HepG2 (cell line): Measurements from ENCODE around the gene CYP2A6. TPM values are rescaled to one million over a fixed set of nuclear protein-coding genes. Genes with fewer than 3 reads are reported as not detected.

ENCODE experiments used
- FOXM1 ChIP-seq: sonication (generic); formaldehyde crosslinking; IDR thresholded peaks from 2 replicates; pipeline ENCODE4 v1.5.0; 2020; ENCODE audit warnings: missing genetic modification reagents
- GATAD2A ChIP-seq: IDR thresholded peaks from 2 replicates; pipeline ENCODE4 v1.6.1; 2016
- HMGA1 ChIP-seq: sonication (generic); formaldehyde crosslinking; conservative IDR thresholded peaks from 2 replicates; pipeline ENCODE4 v1.4.0; 2020; ENCODE audit warnings: missing genetic modification reagents
- ISX ChIP-seq: sonication (generic); formaldehyde crosslinking; conservative IDR thresholded peaks from 2 replicates; pipeline ENCODE4 v1.5.0; 2020; ENCODE audit warnings: missing genetic modification reagents
- KDM5A ChIP-seq: fragments of 200-600 bp; sonication (generic); IDR thresholded peaks from 2 replicates; pipeline ENCODE4 v1.7.0; 2018; ENCODE audit warnings: antibody characterized with exemption, mild to moderate bottlenecking, low read length, borderline replicate concordance
- KLF15 ChIP-seq: sonication (generic); formaldehyde crosslinking; IDR thresholded peaks from 2 replicates; pipeline ENCODE4 v1.8.1; 2023; ENCODE audit warnings: borderline replicate concordance, mild to moderate bottlenecking, inconsistent platforms, missing genetic modification reagents, mixed read lengths
- NFIB ChIP-seq: sonication (generic); formaldehyde crosslinking; IDR thresholded peaks from 2 replicates; pipeline ENCODE4 v1.9.0; 2021; ENCODE audit warnings: missing genetic modification reagents, mild to moderate bottlenecking, borderline replicate concordance
- PCBP2 ChIP-seq: fragments of 200-400 bp; formaldehyde crosslinking; optimal IDR thresholded peaks from 2 replicates; pipeline ENCODE3; 2018; ENCODE audit warnings: low read length, low read depth; ENCODE audit not compliant: poor library complexity, severe bottlenecking
- POLR2AphosphoS5 ChIP-seq: IDR thresholded peaks from 2 replicates; pipeline ENCODE4 v1.6.1; 2012; ENCODE audit warnings: low read depth, low read length
- SNRNP70 ChIP-seq: fragments of 200-400 bp; formaldehyde crosslinking; IDR thresholded peaks from 2 replicates; pipeline ENCODE4 v1.6.1; 2017; ENCODE audit warnings: mild to moderate bottlenecking, low read depth, low read length, moderate library complexity
- SP5 ChIP-seq: IDR thresholded peaks from 2 replicates; pipeline ENCODE4 v1.6.1; 2016; ENCODE audit warnings: low read depth, borderline replicate concordance
- SRF ChIP-seq: IDR thresholded peaks from 2 replicates; pipeline ENCODE4 v1.6.1; 2011; ENCODE audit warnings: mild to moderate bottlenecking, low read depth, low read length, moderate library complexity
- TCF7 ChIP-seq: sonication (generic); IDR thresholded peaks from 2 replicates; pipeline ENCODE4 v1.6.1; 2016; ENCODE audit warnings: antibody characterized with exemption, low read depth
- ZFP36 ChIP-seq: fragments of 150-350 bp; IDR thresholded peaks from 2 replicates; pipeline ENCODE4 v1.6.1; 2018; ENCODE audit warnings: borderline replicate concordance, low read length, low read depth; ENCODE audit not compliant: partially characterized antibody
- ZNF101 ChIP-seq: sonication (generic); formaldehyde crosslinking; IDR thresholded peaks from 2 replicates; pipeline ENCODE4 v1.4.0; 2020; ENCODE audit warnings: mild to moderate bottlenecking, low read depth, missing genetic modification reagents, borderline replicate concordance
- ZNF260 ChIP-seq: sonication (generic); formaldehyde crosslinking; IDR thresholded peaks from 2 replicates; pipeline ENCODE4 v1.4.0; 2020; ENCODE audit warnings: missing genetic modification reagents, low read depth, mild to moderate bottlenecking, borderline replicate concordance
- ZNF484 ChIP-seq: sonication (generic); formaldehyde crosslinking; IDR thresholded peaks from 2 replicates; pipeline ENCODE4 v1.5.1; 2020; ENCODE audit warnings: mild to moderate bottlenecking, low read depth, missing genetic modification reagents, borderline replicate concordance
- ZNF761 ChIP-seq: sonication (generic); formaldehyde crosslinking; conservative IDR thresholded peaks from 2 replicates; pipeline ENCODE4 v1.4.0; 2020; ENCODE audit warnings: mild to moderate bottlenecking, missing genetic modification reagents
- ZNF883 ChIP-seq: sonication (generic); formaldehyde crosslinking; IDR thresholded peaks from 2 replicates; pipeline ENCODE4 v1.5.1; 2020; ENCODE audit warnings: mild to moderate bottlenecking, missing genetic modification reagents; ENCODE audit errors: not compliant biosample characterization
- ZSCAN25 ChIP-seq: sonication (generic); formaldehyde crosslinking; IDR thresholded peaks from 2 replicates; pipeline ENCODE4 v1.8.0; 2022; ENCODE audit warnings: mild to moderate bottlenecking, missing genetic modification reagents
- polyA plus RNA-seq, 8 experiments: library from polyadenylated mRNA; depleted of rRNA in 3 of 8; stranded (reverse) in 7 of 8; unstranded in 1 of 8; fragments of >200 nt; fragmentation: Illumina TruSeq in 4 of 8; extraction: Trizol in 4 of 8; gene quantifications; 2 replicates each; pipeline versions ENCODE4 v1.2.1 to v1.2.3, GENCODE V29; 2011 to 2016; ENCODE audit warnings: low read depth in 4 of 8, missing spikeins in 1 of 8, mixed read lengths in 1 of 8; ENCODE audit not compliant: insufficient read depth in 1 of 8
- total RNA-seq, 5 experiments: library from RNA; depleted of rRNA; stranded (reverse); fragments of >200 nt; fragmentation: Illumina TruSeq; extraction: Trizol; gene quantifications; 2 replicates each; pipeline ENCODE4 v1.2.3, GENCODE V29; 2016; ENCODE audit warnings: low read depth in 1 of 5
- TF ChIP-seq, protein P1 (sequence below): sonication (generic); formaldehyde crosslinking; IDR thresholded peaks from 2 replicates; pipeline ENCODE4 v1.5.1; 2020; ENCODE audit warnings: missing genetic modification reagents, mild to moderate bottlenecking, borderline replicate concordance
- TF ChIP-seq, protein P2 (sequence below): sonication (generic); formaldehyde crosslinking; IDR thresholded peaks from 2 replicates; pipeline ENCODE4 v1.4.0; 2020; ENCODE audit warnings: low read depth, mild to moderate bottlenecking, missing genetic modification reagents
- TF ChIP-seq, protein P3 (sequence below): IDR thresholded peaks from 2 replicates; pipeline ENCODE4 v1.6.1; 2016; ENCODE audit warnings: mild to moderate bottlenecking
- TF ChIP-seq, protein P4 (sequence below): sonication (generic); formaldehyde crosslinking; IDR thresholded peaks from 2 replicates; pipeline ENCODE4 v1.4.0; 2020; ENCODE audit warnings: missing genetic modification reagents

Gene CYP2A6
- total and polyA plus RNA-seq, 2 of the 13 experiments (the other 11 are each of a cell fraction or from before 2014, with no cell fraction given) = not detected

DNA sequence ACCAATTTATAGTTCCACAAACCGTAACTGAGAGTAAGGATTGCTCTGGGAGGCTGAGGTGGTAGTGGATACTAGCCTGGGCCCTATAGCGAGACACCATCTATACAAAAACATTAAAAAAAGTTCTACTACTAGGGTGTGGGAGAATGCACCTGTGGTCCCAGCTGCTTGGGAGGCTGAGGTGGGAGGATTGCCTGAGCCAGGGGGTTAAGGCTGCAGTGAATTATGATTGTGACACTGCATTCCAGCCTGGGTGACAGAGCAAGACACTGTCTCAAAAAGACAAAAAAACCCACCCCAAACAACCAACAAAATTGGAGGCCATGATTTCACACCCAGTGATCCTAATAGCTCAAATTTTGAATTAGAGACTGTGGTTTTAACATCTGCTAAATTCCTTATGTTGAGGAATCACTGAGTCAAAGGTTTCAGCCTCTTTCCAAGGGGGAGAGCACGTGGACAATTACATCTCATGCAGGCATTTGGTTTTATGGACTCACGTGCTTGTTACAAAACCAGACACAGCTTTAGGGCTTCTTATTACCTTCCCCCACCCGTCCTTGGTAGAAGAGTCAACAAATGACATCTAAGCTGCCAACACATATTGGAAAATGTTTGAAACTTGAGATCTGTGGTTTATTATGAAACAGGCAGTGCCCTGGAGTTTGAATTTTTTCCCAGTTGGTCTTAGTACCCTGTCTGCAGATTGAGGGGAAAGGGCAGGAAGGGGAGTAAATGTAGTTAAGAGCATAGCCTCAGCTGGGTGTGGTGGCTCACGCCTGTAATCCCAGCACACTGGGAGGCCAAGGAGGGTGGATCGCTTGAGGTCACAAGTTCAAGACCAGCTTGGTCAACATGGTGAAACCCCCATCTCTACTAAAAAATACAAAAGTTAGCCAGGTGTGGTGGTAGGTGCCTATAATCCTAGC lies 18.5 kb downstream of the CYP2A6 start (continued):
- TF ChIP-seq ZNF101 (CRISPR knock-in tag) (no peak), HMGA1 (CRISPR knock-in tag) (no peak), GATAD2A (CRISPR knock-in tag) (peak; percentile 96), ZNF761 (CRISPR knock-in tag) (0 out of 2 replicates have a peak, but pooled peaks have one; percentile 53), ZFP36 (no peak), POLR2AphosphoS5 (no peak), FOXM1 (CRISPR knock-in tag) (no peak), ISX (CRISPR knock-in tag) (no peak), KLF15 (CRISPR knock-in tag) (no peak), TCF7 (peak; percentile 79), SNRNP70 (no peak), PCBP2 (no peak), SP5 (no peak), ZNF883 (CRISPR knock-in tag) (no peak), KDM5A (no peak), SRF (no peak), ZNF484 (CRISPR knock-in tag) (no peak), NFIB (CRISPR knock-in tag) (no peak), ZNF260 (CRISPR knock-in tag) (no peak), ZSCAN25 (CRISPR knock-in tag) (peak; percentile 57; the same call in 1 of the 2 replicates)
- TF ChIP-seq, protein P1, sequence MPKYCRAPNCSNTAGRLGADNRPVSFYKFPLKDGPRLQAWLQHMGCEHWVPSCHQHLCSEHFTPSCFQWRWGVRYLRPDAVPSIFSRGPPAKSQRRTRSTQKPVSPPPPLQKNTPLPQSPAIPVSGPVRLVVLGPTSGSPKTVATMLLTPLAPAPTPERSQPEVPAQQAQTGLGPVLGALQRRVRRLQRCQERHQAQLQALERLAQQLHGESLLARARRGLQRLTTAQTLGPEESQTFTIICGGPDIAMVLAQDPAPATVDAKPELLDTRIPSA (CRISPR knock-in tag) = no peak
- TF ChIP-seq, protein P2, sequence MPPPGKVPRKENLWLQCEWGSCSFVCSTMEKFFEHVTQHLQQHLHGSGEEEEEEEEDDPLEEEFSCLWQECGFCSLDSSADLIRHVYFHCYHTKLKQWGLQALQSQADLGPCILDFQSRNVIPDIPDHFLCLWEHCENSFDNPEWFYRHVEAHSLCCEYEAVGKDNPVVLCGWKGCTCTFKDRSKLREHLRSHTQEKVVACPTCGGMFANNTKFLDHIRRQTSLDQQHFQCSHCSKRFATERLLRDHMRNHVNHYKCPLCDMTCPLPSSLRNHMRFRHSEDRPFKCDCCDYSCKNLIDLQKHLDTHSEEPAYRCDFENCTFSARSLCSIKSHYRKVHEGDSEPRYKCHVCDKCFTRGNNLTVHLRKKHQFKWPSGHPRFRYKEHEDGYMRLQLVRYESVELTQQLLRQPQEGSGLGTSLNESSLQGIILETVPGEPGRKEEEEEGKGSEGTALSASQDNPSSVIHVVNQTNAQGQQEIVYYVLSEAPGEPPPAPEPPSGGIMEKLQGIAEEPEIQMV (CRISPR knock-in tag) = no peak
- TF ChIP-seq, protein P3, sequence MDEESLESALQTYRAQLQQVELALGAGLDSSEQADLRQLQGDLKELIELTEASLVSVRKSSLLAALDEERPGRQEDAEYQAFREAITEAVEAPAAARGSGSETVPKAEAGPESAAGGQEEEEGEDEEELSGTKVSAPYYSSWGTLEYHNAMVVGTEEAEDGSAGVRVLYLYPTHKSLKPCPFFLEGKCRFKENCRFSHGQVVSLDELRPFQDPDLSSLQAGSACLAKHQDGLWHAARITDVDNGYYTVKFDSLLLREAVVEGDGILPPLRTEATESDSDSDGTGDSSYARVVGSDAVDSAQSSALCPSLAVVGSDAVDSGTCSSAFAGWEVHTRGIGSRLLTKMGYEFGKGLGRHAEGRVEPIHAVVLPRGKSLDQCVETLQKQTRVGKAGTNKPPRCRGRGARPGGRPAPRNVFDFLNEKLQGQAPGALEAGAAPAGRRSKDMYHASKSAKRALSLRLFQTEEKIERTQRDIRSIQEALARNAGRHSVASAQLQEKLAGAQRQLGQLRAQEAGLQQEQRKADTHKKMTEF (CRISPR knock-in tag) = peak; percentile 89
- TF ChIP-seq, protein P4, sequence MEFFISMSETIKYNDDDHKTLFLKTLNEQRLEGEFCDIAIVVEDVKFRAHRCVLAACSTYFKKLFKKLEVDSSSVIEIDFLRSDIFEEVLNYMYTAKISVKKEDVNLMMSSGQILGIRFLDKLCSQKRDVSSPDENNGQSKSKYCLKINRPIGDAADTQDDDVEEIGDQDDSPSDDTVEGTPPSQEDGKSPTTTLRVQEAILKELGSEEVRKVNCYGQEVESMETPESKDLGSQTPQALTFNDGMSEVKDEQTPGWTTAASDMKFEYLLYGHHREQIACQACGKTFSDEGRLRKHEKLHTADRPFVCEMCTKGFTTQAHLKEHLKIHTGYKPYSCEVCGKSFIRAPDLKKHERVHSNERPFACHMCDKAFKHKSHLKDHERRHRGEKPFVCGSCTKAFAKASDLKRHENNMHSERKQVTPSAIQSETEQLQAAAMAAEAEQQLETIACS (CRISPR knock-in tag) = no peak
